Measurements from ENCODE around the gene KRT35.
A peak's percentile ranks its signal among the peaks of the same experiment; 100 is the strongest.

KRT35 gene

GRCh38 chr17:41480136-41480535 is 815 bp downstream of the KRT35 start:
- TF ChIP-seq CTCF (IDR thresholded peaks at IDR 0.05; ENCODE audit: low read length, missing control alignments), result no peak
- no peak for DNase-seq (ENCODE audit: low read depth)
- H3K4me3 ChIP-seq (replicated peaks; ENCODE audit: low read depth, low read length), result no peak overlapping the region

DNA sequence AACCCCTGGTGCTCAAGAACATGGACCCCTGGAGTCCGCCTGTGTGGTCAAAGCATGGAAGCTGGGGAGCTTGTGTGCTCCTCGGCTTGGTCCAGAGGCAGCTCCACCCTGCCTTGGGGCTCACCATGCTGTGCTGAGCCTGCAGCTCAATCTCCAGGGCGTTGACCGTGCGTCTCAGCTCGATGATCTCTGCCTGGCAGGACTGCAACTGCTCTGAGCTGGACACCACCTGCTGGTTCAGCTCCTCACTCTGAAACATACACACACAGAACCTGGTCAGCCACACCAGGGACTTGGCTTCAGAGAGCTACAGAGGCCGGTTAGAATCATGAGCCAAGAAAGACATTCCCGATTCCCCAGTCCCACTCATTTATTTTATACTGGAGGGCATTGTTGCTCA is 2.7 kb downstream of the KRT35 start:
- DNase-seq (ENCODE audit: low read depth), result no peak
- H3K4me3 ChIP-seq (replicated peaks; ENCODE audit: low read depth, low read length), result no peak overlapping the region
- TF ChIP-seq CTCF (IDR thresholded peaks at IDR 0.05; ENCODE audit: low read length, missing control alignments), result no peak

DNA sequence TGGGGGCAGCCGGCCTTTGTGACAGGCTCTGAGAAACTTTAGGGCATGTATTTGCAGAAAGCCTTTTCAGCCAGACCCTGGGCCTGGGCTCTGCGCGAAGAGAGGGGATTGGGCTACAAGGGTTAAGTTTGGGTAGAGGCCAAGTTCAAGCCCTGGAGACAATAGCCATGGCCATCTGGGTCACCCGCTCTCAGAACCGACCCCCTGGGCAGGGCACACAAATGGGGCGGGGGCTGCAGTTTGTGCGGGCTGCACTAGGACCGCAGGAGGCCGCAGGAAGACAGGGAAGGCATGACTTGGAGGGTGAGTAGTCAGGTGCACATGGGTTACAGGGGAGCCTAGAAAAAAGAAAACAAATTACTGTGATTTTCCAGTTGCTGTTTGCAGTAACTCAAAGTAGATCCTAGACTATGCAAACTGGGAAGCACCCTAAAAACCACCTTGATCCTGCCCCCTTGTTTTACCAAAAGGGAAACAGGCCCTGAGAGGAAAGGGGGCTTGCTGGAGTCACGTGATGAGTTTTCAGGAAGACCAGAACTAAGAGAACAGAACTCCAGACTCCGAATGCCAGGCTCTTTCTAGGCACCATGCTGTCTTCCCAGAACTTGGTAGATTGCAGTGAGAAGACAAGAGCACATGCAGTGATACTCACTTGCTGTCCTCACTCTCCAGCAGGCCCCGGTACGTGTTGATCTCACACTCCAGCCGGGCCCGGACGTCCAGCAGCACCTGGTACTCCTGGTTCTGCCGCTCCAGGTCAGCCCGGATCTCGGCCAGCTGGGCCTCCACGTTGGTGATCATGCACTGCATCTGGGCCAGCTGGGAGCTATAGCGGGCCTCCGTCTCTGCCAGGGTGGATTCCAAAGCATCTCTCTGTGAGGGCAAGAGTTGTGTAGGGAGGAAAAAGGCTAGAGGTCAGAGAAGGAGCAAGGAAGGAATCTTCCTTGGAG is 3.8 kb downstream of the KRT35 start:
- no peak overlapping the region for H3K4me3 ChIP-seq (replicated peaks; ENCODE audit: low read depth, low read length)
- no peak for TF ChIP-seq CTCF (IDR thresholded peaks at IDR 0.05; ENCODE audit: low read length, missing control alignments)
- DNase-seq (ENCODE audit: low read depth), result no peak

DNA sequence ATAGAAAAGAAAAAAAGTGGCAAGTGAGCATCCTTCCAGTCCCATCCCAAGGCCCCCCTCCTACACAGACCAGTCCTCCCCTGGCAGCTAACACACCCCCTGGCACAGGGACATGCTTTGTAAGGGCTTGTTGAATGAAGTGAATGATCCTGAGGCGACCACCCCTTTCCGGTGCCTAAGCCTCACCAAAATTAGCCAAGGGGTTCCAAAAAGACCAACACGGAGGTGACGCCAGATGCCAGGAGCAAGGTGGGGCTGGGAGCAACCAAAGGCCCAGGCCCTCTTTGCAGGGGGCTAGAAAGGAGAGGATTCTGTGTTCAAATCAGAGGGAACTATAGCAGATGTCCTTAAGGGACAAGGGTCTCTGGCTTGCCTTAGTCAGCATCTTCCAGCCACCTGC is 5.5 kb downstream of the KRT35 start:
- no peak for TF ChIP-seq CTCF (IDR thresholded peaks at IDR 0.05; ENCODE audit: low read length, missing control alignments)
- DNase-seq (ENCODE audit: low read depth), result no peak
- H3K4me3 ChIP-seq (replicated peaks; ENCODE audit: low read depth, low read length), result no peak overlapping the region

DNA sequence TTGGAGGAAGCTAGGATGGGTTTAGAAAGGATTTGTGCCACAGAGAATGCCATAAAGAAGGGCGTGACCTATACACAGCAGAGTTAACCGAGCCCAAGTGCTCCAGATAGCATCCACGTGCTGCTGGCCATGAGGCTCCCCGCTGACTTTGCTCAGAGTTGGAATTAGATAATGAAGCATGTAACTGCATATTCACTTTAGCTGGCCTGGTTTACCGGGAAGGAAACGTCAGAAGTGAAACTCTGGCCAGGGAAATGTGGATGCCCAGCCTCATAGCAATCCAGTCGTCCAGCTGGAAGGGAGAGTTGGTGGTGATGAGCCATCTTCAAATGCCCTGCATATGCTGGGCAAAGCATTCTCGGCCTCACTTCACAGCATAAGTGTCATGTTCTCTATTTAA is 6.1 kb downstream of the KRT35 start:
- no peak overlapping the region for H3K4me3 ChIP-seq (replicated peaks; ENCODE audit: low read depth, low read length)
- TF ChIP-seq CTCF (IDR thresholded peaks at IDR 0.05; ENCODE audit: low read length, missing control alignments), result no peak
- no peak for DNase-seq (ENCODE audit: low read depth)

DNA sequence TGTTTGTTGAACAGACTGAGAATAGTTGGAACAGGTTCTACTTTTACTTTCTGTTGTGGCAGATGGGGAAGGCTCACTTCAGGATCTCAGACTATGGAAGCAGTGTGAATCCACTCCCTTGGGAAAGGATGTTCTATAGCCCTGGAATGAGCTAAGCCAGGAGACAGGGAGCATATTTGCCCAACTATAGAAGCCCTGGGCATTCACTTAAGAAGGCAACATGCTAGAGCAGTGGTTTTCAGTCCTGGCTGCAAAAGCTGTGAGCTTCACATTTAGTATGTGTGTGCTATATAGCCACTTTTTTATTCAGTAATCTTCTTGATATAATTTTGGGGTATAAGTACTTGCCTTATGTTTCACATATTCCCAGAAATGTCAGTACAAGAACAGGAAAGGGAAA is 12.6 kb downstream of the KRT35 start:
- DNase-seq (ENCODE audit: low read depth), result no peak
- TF ChIP-seq CTCF (IDR thresholded peaks at IDR 0.05; ENCODE audit: low read length, missing control alignments), result no peak
- H3K4me3 ChIP-seq (replicated peaks; ENCODE audit: low read depth, low read length), result no peak overlapping the region

DNA sequence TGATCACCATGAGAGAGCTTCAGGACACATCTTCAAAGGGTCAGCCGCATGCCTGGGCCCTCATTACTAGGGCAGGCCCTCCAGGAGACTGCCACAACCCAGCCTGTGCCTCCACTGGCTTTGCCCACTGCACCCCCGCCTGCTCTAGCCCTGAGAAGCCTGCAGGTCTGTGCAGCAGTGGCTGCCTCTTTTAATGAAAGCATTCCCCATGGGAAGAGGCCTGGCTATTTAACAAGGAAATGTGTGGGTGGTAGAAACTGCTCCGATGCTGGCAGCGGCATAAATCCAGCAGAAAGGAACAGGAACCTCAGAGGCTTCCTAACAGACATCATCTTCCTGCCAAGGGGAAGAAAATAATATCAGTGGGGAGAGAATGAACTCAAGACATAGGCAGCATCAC is 13.4 kb downstream of the KRT35 start:
- peak; percentile 56 for DNase-seq (ENCODE audit: low read depth)
- no peak overlapping the region for H3K4me3 ChIP-seq (replicated peaks; ENCODE audit: low read depth, low read length)
- TF ChIP-seq CTCF (IDR thresholded peaks at IDR 0.05; ENCODE audit: low read length, missing control alignments), result no peak
